ENCODE results near the gene CDK5RAP1.

GRCh38 chr20:33334111-33334510 is 67.2 kb downstream of the CDK5RAP1 start:
- TF ChIP-seq POLR2A (IDR thresholded peaks at IDR 0.05) (no peak), CTCF (IDR thresholded peaks at IDR 0.05 in 8 of 11, conservative IDR thresholded peaks at IDR 0.05 in 3 of 11) (no peak)

All from spleen (tissue), 7 donors.